ENCODE measurements around the gene CPTP. TPM values are rescaled to one million over a fixed set of nuclear protein-coding genes. Genes with fewer than 3 reads are reported as not detected.

CPTP gene
- total RNA-seq, 1 donor from 2014 or later, result 16.3 TPM

DNA sequence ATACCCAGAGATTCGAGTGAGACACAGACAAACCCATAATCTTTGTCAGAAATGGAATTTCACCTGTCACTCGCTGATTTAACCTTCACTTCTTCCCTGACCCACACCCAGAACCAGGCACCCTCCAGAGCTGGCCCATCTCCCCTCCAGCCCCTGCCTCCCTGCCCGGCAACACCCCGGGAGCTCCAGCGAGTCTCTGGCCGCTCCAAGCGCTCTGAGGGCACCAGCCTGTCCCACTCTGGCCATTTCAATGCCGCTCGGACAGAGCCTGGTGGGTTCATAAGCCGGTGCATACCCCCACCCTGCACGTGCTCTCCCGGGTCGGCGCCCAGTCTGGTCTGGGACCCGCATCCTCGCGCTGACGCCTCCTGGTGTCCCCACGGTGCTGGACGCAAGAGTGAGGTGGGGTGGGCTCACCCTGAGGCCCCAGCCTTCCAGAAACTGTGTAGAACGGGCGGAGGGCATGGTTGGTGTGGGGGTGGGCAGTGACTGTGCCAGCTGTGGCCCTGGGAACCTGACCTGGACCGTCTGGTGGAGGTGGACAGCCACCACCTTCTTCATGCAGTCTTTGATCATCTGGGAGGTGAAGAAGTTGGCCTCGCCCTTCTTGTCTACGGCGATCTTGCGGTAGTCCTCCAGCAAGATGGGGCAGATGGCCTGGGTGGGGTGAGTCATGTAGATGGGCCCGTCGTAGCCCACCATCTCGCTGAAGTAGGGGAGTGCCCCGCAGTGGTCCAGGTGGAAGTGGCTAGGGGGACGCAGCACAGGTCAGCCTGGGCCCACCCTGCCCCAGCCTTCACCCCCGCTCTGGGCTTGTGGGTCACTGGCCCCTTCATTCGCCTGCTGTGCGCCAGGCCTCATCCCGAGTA, 5.6 kb upstream of the CPTP start:
- no peak for DNase-seq (ENCODE audit: low read depth in 2 of 2)

GRCh38 chr1:1319646-1319941, 5.0 kb upstream of the CPTP start:
- DNase-seq (ENCODE audit: low read depth in 2 of 2), result no peak

- no peak for DNase-seq (ENCODE audit: low read depth in 2 of 2)
Measured at GRCh38 chr1:1320666-1321448, 3.7 kb upstream of the CPTP start.

- no peak for DNase-seq (ENCODE audit: low read depth in 2 of 2)
Measured at GRCh38 chr1:1321477-1321876, 3.1 kb upstream of the CPTP start.

GRCh38 chr1:1322418-1322817, 2.2 kb upstream of the CPTP start:
- DNase-seq (ENCODE audit: low read depth in 2 of 2), result no peak

DNA sequence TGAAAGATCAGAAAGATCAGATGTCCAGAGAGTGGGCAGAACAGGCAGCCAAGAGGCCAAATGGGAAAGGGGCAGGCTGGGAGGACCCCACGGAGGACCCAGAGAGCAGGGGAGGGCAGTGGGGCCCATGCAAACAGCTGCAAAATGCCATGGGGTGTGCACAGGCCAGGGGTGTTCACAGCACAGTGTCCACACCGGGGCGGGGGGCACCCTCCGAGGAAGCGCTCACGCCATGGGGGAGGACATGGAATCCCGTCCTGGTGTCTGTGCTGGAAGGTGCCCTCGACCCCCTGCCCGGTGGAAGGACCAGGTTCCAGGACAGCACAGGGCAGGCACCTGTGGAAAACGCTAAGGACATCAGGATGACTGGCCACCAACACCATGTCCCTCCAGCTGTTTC, 1.6 kb upstream of the CPTP start:
- no peak for DNase-seq (ENCODE audit: low read depth in 2 of 2)

GRCh38 chr1:1324084-1324523, 498 bp upstream of the CPTP start:
- DNase-seq (ENCODE audit: low read depth in 2 of 2), result no peak

- peak; percentile 41 to 63 for DNase-seq (ENCODE audit: low read depth in 2 of 2)
Measured at GRCh38 chr1:1325288-1326074, 879 bp downstream of the CPTP start.

DNA sequence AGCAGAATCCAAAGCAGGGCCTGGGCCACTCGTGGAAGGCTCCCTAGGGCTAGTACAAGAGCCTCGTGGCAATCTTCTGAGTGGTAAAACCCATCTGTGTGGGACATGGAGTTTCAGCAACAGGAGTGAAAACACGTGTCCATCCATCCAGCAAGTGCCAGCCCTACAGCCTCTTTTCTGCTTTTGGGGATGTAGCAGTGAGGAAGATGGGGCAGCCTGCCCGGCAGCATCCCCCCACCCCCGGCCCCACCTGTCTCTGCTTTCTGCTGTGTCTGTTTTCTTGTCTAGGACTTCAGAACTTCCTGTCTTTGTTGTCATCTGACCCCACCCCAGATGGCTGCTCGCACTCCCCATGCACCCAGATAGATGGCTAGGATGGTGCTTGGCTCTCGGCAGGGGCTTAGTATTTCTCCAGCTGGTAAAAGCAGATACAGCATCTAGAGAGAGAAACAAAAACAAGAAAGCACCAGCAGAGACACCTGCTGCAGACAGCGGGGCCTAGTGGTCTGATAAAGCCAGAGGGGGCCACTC, 1.5 kb downstream of the CPTP start:
- no peak for DNase-seq (ENCODE audit: low read depth in 2 of 2)

GRCh38 chr1:1327291-1327690, 2.7 kb downstream of the CPTP start:
- DNase-seq (ENCODE audit: low read depth in 2 of 2), result no peak

GRCh38 chr1:1328254-1328653, 3.7 kb downstream of the CPTP start:
- DNase-seq (ENCODE audit: low read depth in 2 of 2), result no peak

DNA sequence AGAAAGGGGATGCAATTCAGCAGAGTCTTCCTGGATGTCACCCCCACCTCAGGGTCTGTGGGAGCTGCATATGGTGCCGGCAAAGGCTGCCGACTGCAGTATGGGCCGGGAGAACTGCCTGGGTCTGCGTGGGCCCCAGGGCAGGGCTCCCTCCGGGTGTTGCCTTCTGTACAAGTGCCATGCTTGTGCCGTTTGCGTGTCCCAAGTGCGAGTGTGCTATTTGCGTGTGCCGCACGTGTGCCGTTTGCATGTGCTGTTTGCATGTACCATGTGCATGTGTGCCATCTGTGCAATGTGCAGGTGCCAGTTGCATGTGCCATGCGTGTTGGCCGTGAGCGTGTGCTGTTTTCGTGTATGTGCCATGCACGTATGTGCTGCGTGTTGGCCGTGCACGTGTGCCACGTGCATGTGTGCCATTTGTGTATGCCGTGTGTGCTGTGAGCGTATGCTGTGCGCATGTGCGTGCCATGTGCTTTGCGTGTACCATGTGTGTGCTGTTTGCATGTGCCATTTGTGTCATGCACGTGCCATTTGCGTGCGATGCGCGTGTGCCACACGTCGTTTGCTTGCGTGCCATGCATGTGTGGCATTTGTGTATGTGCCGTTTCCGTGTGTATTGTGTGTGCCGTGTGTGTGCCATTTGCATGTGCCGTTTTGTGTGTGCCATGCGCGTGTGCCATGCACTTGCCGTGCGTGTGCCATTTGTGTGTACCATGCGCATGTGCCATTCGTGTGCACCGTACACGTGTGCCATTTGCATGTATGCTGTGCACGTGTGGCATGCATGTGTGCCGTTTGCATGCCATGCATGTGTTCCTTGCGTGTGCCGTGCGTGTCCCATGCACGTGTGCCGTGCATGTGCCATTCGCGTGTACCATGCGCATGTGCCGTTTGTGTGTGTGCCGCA, 5.0 kb downstream of the CPTP start:
- no peak for DNase-seq (ENCODE audit: low read depth in 2 of 2)

GRCh38 chr1:1330366-1331067, 5.9 kb downstream of the CPTP start:
- DNase-seq (ENCODE audit: low read depth in 2 of 2), result no peak

DNA sequence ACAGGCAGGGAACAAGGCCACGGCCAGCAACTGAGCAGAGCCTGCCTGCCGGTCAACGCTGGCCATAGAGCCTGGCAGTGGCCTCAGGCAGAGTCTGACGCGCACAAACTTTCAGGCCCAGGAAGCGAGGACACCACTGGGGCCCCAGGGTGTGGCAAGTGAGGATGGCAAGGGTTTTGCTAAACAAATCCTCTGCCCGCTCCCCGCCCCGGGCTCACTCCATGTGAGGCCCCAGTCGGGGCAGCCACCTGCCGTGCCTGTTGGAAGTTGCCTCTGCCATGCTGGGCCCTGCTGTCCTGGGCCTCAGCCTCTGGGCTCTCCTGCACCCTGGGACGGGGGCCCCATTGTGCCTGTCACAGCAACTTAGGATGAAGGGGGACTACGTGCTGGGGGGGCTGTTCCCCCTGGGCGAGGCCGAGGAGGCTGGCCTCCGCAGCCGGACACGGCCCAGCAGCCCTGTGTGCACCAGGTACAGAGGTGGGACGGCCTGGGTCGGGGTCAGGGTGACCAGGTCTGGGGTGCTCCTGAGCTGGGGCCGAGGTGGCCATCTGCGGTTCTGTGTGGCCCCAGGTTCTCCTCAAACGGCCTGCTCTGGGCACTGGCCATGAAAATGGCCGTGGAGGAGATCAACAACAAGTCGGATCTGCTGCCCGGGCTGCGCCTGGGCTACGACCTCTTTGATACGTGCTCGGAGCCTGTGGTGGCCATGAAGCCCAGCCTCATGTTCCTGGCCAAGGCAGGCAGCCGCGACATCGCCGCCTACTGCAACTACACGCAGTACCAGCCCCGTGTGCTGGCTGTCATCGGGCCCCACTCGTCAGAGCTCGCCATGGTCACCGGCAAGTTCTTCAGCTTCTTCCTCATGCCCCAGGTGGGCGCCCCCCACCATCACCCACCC, 6.7 kb downstream of the CPTP start, which contains the start of gene TAS1R3:
TAS1R3 (plus strand) TSS at position 213 of the 898 bp plus-strand sequence; CDS start at position 279, 66 bp downstream.
- no peak for DNase-seq (ENCODE audit: low read depth in 2 of 2)

DNA sequence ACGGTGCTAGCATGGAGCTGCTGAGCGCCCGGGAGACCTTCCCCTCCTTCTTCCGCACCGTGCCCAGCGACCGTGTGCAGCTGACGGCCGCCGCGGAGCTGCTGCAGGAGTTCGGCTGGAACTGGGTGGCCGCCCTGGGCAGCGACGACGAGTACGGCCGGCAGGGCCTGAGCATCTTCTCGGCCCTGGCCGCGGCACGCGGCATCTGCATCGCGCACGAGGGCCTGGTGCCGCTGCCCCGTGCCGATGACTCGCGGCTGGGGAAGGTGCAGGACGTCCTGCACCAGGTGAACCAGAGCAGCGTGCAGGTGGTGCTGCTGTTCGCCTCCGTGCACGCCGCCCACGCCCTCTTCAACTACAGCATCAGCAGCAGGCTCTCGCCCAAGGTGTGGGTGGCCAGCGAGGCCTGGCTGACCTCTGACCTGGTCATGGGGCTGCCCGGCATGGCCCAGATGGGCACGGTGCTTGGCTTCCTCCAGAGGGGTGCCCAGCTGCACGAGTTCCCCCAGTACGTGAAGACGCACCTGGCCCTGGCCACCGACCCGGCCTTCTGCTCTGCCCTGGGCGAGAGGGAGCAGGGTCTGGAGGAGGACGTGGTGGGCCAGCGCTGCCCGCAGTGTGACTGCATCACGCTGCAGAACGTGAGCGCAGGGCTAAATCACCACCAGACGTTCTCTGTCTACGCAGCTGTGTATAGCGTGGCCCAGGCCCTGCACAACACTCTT, 7.6 kb downstream of the CPTP start:
- no peak for DNase-seq (ENCODE audit: low read depth in 2 of 2)

DNA sequence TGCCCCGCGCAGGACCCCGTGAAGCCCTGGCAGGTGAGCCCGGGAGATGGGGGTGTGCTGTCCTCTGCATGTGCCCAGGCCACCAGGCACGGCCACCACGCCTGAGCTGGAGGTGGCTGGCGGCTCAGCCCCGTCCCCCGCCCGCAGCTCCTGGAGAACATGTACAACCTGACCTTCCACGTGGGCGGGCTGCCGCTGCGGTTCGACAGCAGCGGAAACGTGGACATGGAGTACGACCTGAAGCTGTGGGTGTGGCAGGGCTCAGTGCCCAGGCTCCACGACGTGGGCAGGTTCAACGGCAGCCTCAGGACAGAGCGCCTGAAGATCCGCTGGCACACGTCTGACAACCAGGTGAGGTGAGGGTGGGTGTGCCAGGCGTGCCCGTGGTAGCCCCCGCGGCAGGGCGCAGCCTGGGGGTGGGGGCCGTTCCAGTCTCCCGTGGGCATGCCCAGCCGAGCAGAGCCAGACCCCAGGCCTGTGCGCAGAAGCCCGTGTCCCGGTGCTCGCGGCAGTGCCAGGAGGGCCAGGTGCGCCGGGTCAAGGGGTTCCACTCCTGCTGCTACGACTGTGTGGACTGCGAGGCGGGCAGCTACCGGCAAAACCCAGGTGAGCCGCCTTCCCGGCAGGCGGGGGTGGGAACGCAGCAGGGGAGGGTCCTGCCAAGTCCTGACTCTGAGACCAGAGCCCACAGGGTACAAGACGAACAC, 8.3 kb downstream of the CPTP start:
- DNase-seq (ENCODE audit: low read depth in 2 of 2), result no peak

- DNase-seq (ENCODE audit: low read depth in 2 of 2), result no peak
Measured at GRCh38 chr1:1333551-1334241, 9.1 kb downstream of the CPTP start.

Data from lung microvascular endothelial cell (primary cell).